Retina (tissue), 1 donor: ENCODE measurements around the gene RNF169.

Experiments
- DNase-seq: peaks from one replicate; pipeline ENCODE4 v3.0.0-alpha.2; 2016

The RNF169 gene

GRCh38 chr11:74826901-74827300, 78.3 kb downstream of the RNF169 start:
- no peak for DNase-seq

- no peak for DNase-seq
These were observed 88.5 kb downstream of the RNF169 start for GRCh38 chr11:74837191-74837590.

- no peak for DNase-seq
These were observed 89.5 kb downstream of the RNF169 start for GRCh38 chr11:74838188-74838587.

- DNase-seq, result no peak
These were observed 90.8 kb downstream of the RNF169 start for GRCh38 chr11:74839446-74839845.

GRCh38 chr11:74839971-74840370, 91.3 kb downstream of the RNF169 start:
- DNase-seq, result no peak

- DNase-seq, result no peak
These were observed 91.8 kb downstream of the RNF169 start for GRCh38 chr11:74840486-74840885.

GRCh38 chr11:74842967-74843366, 94.3 kb downstream of the RNF169 start:
- DNase-seq, result no peak

- no peak for DNase-seq
These were observed 95.4 kb downstream of the RNF169 start for GRCh38 chr11:74844072-74844471.

GRCh38 chr11:74844865-74845264, 96.2 kb downstream of the RNF169 start:
- no peak for DNase-seq

- DNase-seq, result no peak
These were observed 97.4 kb downstream of the RNF169 start for GRCh38 chr11:74845978-74846517.

- no peak for DNase-seq
These were observed 98.1 kb downstream of the RNF169 start for GRCh38 chr11:74846770-74847169.

GRCh38 chr11:74847395-74847794, 98.7 kb downstream of the RNF169 start:
- no peak for DNase-seq

GRCh38 chr11:74847895-74848294, 99.2 kb downstream of the RNF169 start:
- DNase-seq, result no peak

- DNase-seq, result no peak
These were observed 101.1 kb downstream of the RNF169 start for GRCh38 chr11:74849525-74850391.

GRCh38 chr11:74853223-74853622, 104.6 kb downstream of the RNF169 start:
- no peak for DNase-seq

GRCh38 chr11:74860743-74861142, 112.1 kb downstream of the RNF169 start:
- no peak for DNase-seq

GRCh38 chr11:74863410-74863809, 114.8 kb downstream of the RNF169 start:
- no peak for DNase-seq

- no peak for DNase-seq
These were observed 117.9 kb downstream of the RNF169 start for GRCh38 chr11:74866557-74866956.

- no peak for DNase-seq
These were observed 121.8 kb downstream of the RNF169 start for GRCh38 chr11:74870485-74870884.

GRCh38 chr11:74871037-74871436, 122.4 kb downstream of the RNF169 start:
- DNase-seq, result no peak

- no peak for DNase-seq
These were observed 128.5 kb downstream of the RNF169 start for GRCh38 chr11:74877132-74877531.
